H1 (cell line): ENCODE data around the gene PIP5K1B. TPM values are rescaled to one million over a fixed set of nuclear protein-coding genes. Genes with fewer than 3 reads are reported as not detected.

ENCODE experiments used
- CTCF ChIA-PET: fragments of 300-600 bp; sonication (Branson Sonifier 250); formaldehyde crosslinking; loops from one replicate; lab custom pipeline; 2021; ENCODE audit not compliant: partially characterized antibody; lab: Charles Lee
- POLR2A ChIA-PET: fragments of 300-600 bp; sonication (Branson Sonifier 250); formaldehyde crosslinking; loops from one replicate; lab custom pipeline; 2021; ENCODE audit warnings: inconsistent platforms; ENCODE audit not compliant: partially characterized antibody; lab: Charles Lee
- DNase-seq, 2 experiments: peaks; one replicate each; pipeline versions ENCODE4 v3.0.0 to v3.0.0-alpha.2; 2010 to 2022; ENCODE audit warnings: low spot score in 2 of 2, low read depth in 1 of 2, mixed read lengths in 1 of 2
- FAIRE-seq: peaks from 2 replicates; lab custom pipeline; 2011; peaks lifted over from hg19 to GRCh38; lab: Jason Lieb, UNC
- H2AFZ ChIP-seq: 2 replicates; pipeline ENCODE4 v1.8.1; 2012; ENCODE audit warnings: low read length, inconsistent platforms
- H2AK5ac ChIP-seq: 2 replicates; pipeline ENCODE4 v1.6.1; 2013; ENCODE audit warnings: low read depth, low read length
- H2BK120ac ChIP-seq: replicated peaks from 2 replicates; pipeline ENCODE3; 2013; ENCODE audit warnings: low read depth, low read length, inconsistent platforms
- H2BK12ac ChIP-seq: 2 replicates; pipeline ENCODE4 v1.6.1; 2013; ENCODE audit warnings: low read depth, low read length
- H2BK15ac ChIP-seq: 2 replicates; pipeline ENCODE4 v1.6.1; 2013; ENCODE audit warnings: low read length
- H2BK20ac ChIP-seq: 2 replicates; pipeline ENCODE4 v1.6.1; 2013; ENCODE audit warnings: low read length
- H2BK5ac ChIP-seq: 2 replicates; pipeline ENCODE4 v1.6.1; 2013; ENCODE audit warnings: low read depth, low read length
- H3K14ac ChIP-seq: 2 replicates; pipeline ENCODE4 v1.6.1; 2013; ENCODE audit warnings: inconsistent platforms; ENCODE audit not compliant: insufficient read length
- H3K18ac ChIP-seq: 2 replicates; pipeline ENCODE4 v1.6.1; 2013; ENCODE audit warnings: low read length; ENCODE audit errors: extremely low read depth
- H3K23ac ChIP-seq: 2 replicates; pipeline ENCODE4 v1.6.1; 2013; ENCODE audit warnings: inconsistent platforms; ENCODE audit not compliant: insufficient read length
- H3K23me2 ChIP-seq: 2 replicates; pipeline ENCODE4 v1.6.1; 2013; ENCODE audit warnings: low read depth, low read length
- H3K27ac ChIP-seq: 2 replicates; pipeline ENCODE4 v1.6.1; 2011; ENCODE audit warnings: low read depth, low read length, inconsistent platforms
- H3K27me3 ChIP-seq, 4 experiments: replicated peaks in 1 of 4; 1 replicate in 1 of 4; 2 replicates in 3 of 4; pipeline versions ENCODE4 v1.6.1 to v1.8.1; 2011 to 2013; ENCODE audit warnings: low read length in 3 of 4, mild to moderate bottlenecking in 3 of 4, inconsistent platforms in 2 of 4, mixed read lengths in 2 of 4, moderate library complexity in 1 of 4; ENCODE audit not compliant: control insufficient read depth in 3 of 4, insufficient read depth in 3 of 4; ENCODE audit errors: extremely low read depth in 1 of 4
- H3K36me3 ChIP-seq, 4 experiments: 2 replicates each; pipeline versions ENCODE4 v1.6.1 to v1.8.1; 2011 to 2013; ENCODE audit warnings: mild to moderate bottlenecking in 4 of 4, low read length in 3 of 4, moderate library complexity in 2 of 4, control low read depth in 1 of 4, inconsistent platforms in 1 of 4; ENCODE audit not compliant: insufficient read depth in 4 of 4, control insufficient read depth in 2 of 4
- H3K4ac ChIP-seq: replicated peaks from 2 replicates; pipeline ENCODE3; 2013; ENCODE audit warnings: low read length, low read depth, mixed read lengths, inconsistent platforms; ENCODE audit not compliant: insufficient read length
- H3K4me1 ChIP-seq, 4 experiments: replicated peaks in 1 of 4; 1 replicate in 1 of 4; 2 replicates in 3 of 4; pipeline versions ENCODE4 v1.6.1 to v1.8.1; 2011 to 2013; ENCODE audit warnings: low read length in 3 of 4, inconsistent platforms in 2 of 4, mixed read lengths in 1 of 4; ENCODE audit not compliant: insufficient read depth in 4 of 4, control insufficient read depth in 3 of 4
- H3K4me2 ChIP-seq, 2 experiments: 2 replicates each; pipeline versions ENCODE4 v1.6.1 to v1.8.1; 2011 to 2013; ENCODE audit warnings: low read depth in 2 of 2, low read length in 2 of 2, control low read depth in 1 of 2, inconsistent platforms in 1 of 2, mild to moderate bottlenecking in 1 of 2; ENCODE audit not compliant: insufficient read depth in 1 of 2
- H3K4me3 ChIP-seq, 4 experiments: fragments of 200-600, 300-600 bp in 1 of 4; sonication (generic), shearing (Covaris generic), sonication (Bioruptor Twin) in 1 of 4; 2 replicates each; pipeline versions ENCODE4 v1.5.1 to v1.8.1; 2011 to 2016; ENCODE audit warnings: low read length in 4 of 4, low read depth in 3 of 4, control low read depth in 2 of 4, inconsistent platforms in 2 of 4, mild to moderate bottlenecking in 2 of 4, mixed read lengths in 1 of 4, moderate library complexity in 1 of 4; ENCODE audit not compliant: insufficient read depth in 2 of 4; ENCODE audit errors: extremely low read depth in 1 of 4
- H3K56ac ChIP-seq: replicated peaks from 2 replicates; pipeline ENCODE3; 2013; ENCODE audit warnings: low read depth, mild to moderate bottlenecking, mixed read lengths, low read length, inconsistent platforms; ENCODE audit not compliant: insufficient read length
- H3K79me1 ChIP-seq: 2 replicates; pipeline ENCODE4 v1.6.1; 2013; ENCODE audit warnings: low read depth, low read length, control low read depth
- H3K79me2 ChIP-seq, 2 experiments: 2 replicates each; pipeline versions ENCODE4 v1.6.1 to v1.8.1; 2012 to 2013; ENCODE audit warnings: low read length in 2 of 2, mild to moderate bottlenecking in 2 of 2, inconsistent platforms in 1 of 2; ENCODE audit not compliant: insufficient read depth in 2 of 2, control insufficient read depth in 1 of 2
- H3K9ac ChIP-seq, 4 experiments: replicated peaks in 1 of 4; 1 replicate in 1 of 4; 2 replicates in 3 of 4; pipeline versions ENCODE4 v1.6.1 to v1.8.1; 2011 to 2013; ENCODE audit warnings: low read depth in 3 of 4, low read length in 3 of 4, control low read depth in 2 of 4, mild to moderate bottlenecking in 2 of 4, moderate library complexity in 2 of 4, inconsistent platforms in 1 of 4; ENCODE audit errors: extremely low read depth in 1 of 4
- H3K9me3 ChIP-seq, 2 experiments: 2 replicates each; pipeline versions ENCODE4 v1.6.1 to v1.8.1; 2012 to 2013; ENCODE audit warnings: mild to moderate bottlenecking in 2 of 2, moderate library complexity in 2 of 2, control low read depth in 1 of 2, inconsistent platforms in 1 of 2, low read depth in 1 of 2, low read length in 1 of 2, mixed read lengths in 1 of 2; ENCODE audit not compliant: insufficient read depth in 2 of 2
- H4K20me1 ChIP-seq, 2 experiments: replicated peaks in 1 of 2; 2 replicates each; pipeline versions ENCODE3 to v1.8.1; 2011 to 2013; ENCODE audit warnings: inconsistent platforms in 2 of 2, low read length in 2 of 2, mild to moderate bottlenecking in 1 of 2; ENCODE audit not compliant: insufficient read depth in 2 of 2, control insufficient read depth in 1 of 2
- H4K5ac ChIP-seq: 2 replicates; pipeline ENCODE4 v1.6.1; 2013; ENCODE audit warnings: low read length, low read depth, mixed read lengths, inconsistent platforms; ENCODE audit not compliant: insufficient read length
- H4K8ac ChIP-seq: 2 replicates; pipeline ENCODE4 v1.8.0; 2013; ENCODE audit warnings: mild to moderate bottlenecking, moderate library complexity, low read length, inconsistent platforms; ENCODE audit not compliant: insufficient read depth; ENCODE audit errors: extremely low read depth
- H4K91ac ChIP-seq: replicated peaks from 2 replicates; pipeline ENCODE3; 2013; ENCODE audit warnings: low read length, mixed read lengths, inconsistent platforms; ENCODE audit not compliant: insufficient read length
- KDM1A ChIP-seq: fragments of 200-600, 300-600 bp; sonication (generic); IDR thresholded peaks from 2 replicates; pipeline ENCODE4 v1.7.1; 2016; ENCODE audit warnings: mild to moderate bottlenecking, low read length, borderline replicate concordance
- KDM4A ChIP-seq: IDR thresholded peaks from one replicate; pipeline ENCODE4 v1.7.1; 2012; ENCODE audit warnings: low read depth, mild to moderate bottlenecking, moderate library complexity, low read length, inconsistent platforms; ENCODE audit not compliant: severe bottlenecking
- SIX5 ChIP-seq: IDR thresholded peaks from 2 replicates; pipeline ENCODE4 v1.6.1; 2011; ENCODE audit warnings: mild to moderate bottlenecking, low read depth, low read length
- SP4 ChIP-seq: IDR thresholded peaks from 2 replicates; pipeline ENCODE4 v1.6.1; 2012; ENCODE audit warnings: low read length, inconsistent platforms
- SUZ12 ChIP-seq: fragments of 200-600 bp; sonication (generic); IDR thresholded peaks from 2 replicates; pipeline ENCODE4 v1.6.1; 2012; ENCODE audit warnings: mild to moderate bottlenecking, inconsistent platforms, low read length, moderate library complexity, mixed read lengths
- TAF7 ChIP-seq: optimal IDR thresholded peaks from 2 replicates; pipeline ENCODE3; 2011; ENCODE audit warnings: low read depth, mild to moderate bottlenecking, inconsistent platforms, low read length, moderate library complexity, borderline replicate concordance
- YY1 ChIP-seq: IDR thresholded peaks from 2 replicates; pipeline ENCODE4 v1.6.1; 2011; ENCODE audit warnings: low read depth, mild to moderate bottlenecking, low read length
- WGBS, 2 experiments: shearing (Covaris generic) in 1 of 2; methylation state at CpG; one replicate each; pipeline versions ENCODE4 v1.1.6 to v1.1.7; 2013 to 2015; ENCODE audit warnings: low lambda C conversion rate in 2 of 2, mixed read lengths in 2 of 2, inconsistent platforms in 1 of 2, low coverage in 1 of 2, missing lambda C conversion rate in 1 of 2; ENCODE audit not compliant: insufficient replicate concordance in 2 of 2, insufficient coverage in 1 of 2, insufficient read length in 1 of 2; ENCODE audit errors: extremely low coverage in 1 of 2, missing lambda C conversion rate in 1 of 2; 5-methylcytosine and 5-hydroxymethylcytosine counted together
- polyA plus RNA-seq, 7 experiments: library from polyadenylated mRNA; depleted of rRNA in 3 of 7; stranded (reverse) in 5 of 7; unstranded in 2 of 7; fragments of >200 nt in 5 of 7; fragments of 200-250 nt in 2 of 7; gene quantifications; 1 replicate in 5 of 7; 2 replicates in 1 of 7; 4 replicates in 1 of 7; pipeline versions ENCODE4 v1.2.1 to v1.2.3, GENCODE V29; 2011 to 2013; ENCODE audit warnings: missing spikeins in 2 of 7, mixed read lengths in 2 of 7
- total RNA-seq: library from RNA; stranded (reverse); fragmentation: NEBNext Ultra II Directional; extraction: Animal tissue kit (Norgen Biotek cat#: 25700); gene quantifications from 2 replicates; pipeline ENCODE4 v1.2.1, GENCODE V29; 2021

The PIP5K1B gene
- total and polyA plus RNA-seq, 2 of the 8 experiments (the other 6 are each of a cell fraction or from before 2014, with no cell fraction given) = 4.7 to 7.7 TPM

- DNase-seq (no peak), FAIRE-seq (no peak)
- H4K5ac ChIP-seq = no peak overlapping the region
- H2BK120ac ChIP-seq = no peak overlapping the region
- no peaks in the 10 kb centered on the region for H3K27me3 ChIP-seq
- CTCF ChIA-PET = interaction anchor here (1.0 to 2.5 kb wide), 8 partner anchors 26 to 420 kb away, joined by 3 to 11 read pairs (median 3); no protein-coding TSS in a partner anchor
- H3K4me3 ChIP-seq = no peak overlapping the region
- H3K18ac ChIP-seq = no peak overlapping the region
- H4K91ac ChIP-seq = no peak overlapping the region
- H4K8ac ChIP-seq = no peak overlapping the region
- H2AFZ ChIP-seq = no peak overlapping the region
- no peak overlapping the region for H3K27ac ChIP-seq
- H2BK20ac ChIP-seq = no peak overlapping the region
- POLR2A ChIA-PET = no interaction called here
- H2BK15ac ChIP-seq = no peak overlapping the region
- no peak for TF ChIP-seq SP4
- TF ChIP-seq KDM1A = no peak
- no peak for TF ChIP-seq TAF7
- no peak for TF ChIP-seq KDM4A
- TF ChIP-seq SUZ12 = no peak
- TF ChIP-seq SIX5 = no peak
- no peak for TF ChIP-seq YY1
- no peak overlapping the region for H3K23ac ChIP-seq
- H2BK12ac ChIP-seq = no peak overlapping the region
- H3K9me3 ChIP-seq = no peaks in the 10 kb centered on the region
- H3K36me3 ChIP-seq = no peaks in the 10 kb centered on the region
- no peaks in the 10 kb centered on the region for H3K23me2 ChIP-seq
- H2BK5ac ChIP-seq = no peak overlapping the region
- no peaks in the 10 kb centered on the region for H3K79me1 ChIP-seq
- H3K4ac ChIP-seq = no peak overlapping the region
- WGBS, 2 experiments = 84% methylated on average over 8 of the region's 8 CpGs; no CpG with 5 or more reads in 1 of the 2 experiments
- no peak overlapping the region for H3K4me2 ChIP-seq
- H2AK5ac ChIP-seq = no peak overlapping the region
- H4K20me1 ChIP-seq = no peaks in the 10 kb centered on the region
- peaks cover 0 to 3% (median under 1%) of the 10 kb centered on the region in 4 experiments; a peak in 3 of 7 replicates for H3K4me1 ChIP-seq
- no peak overlapping the region for H3K9ac ChIP-seq
- H3K14ac ChIP-seq = no peak overlapping the region
- H3K56ac ChIP-seq = no peak overlapping the region
- no peaks in the 10 kb centered on the region for H3K79me2 ChIP-seq
Observed at GRCh38 chr9:69003051-69003450, 298.0 kb downstream of the PIP5K1B start.
